COLO668 (cell line): ENCODE data around the gene MEFV.

Source experiments
- DNase-seq: peaks from one replicate; lab custom pipeline; 2025; ENCODE audit not compliant: unreplicated experiment; lab: John Stamatoyannopoulos, UW

MEFV gene

DNA sequence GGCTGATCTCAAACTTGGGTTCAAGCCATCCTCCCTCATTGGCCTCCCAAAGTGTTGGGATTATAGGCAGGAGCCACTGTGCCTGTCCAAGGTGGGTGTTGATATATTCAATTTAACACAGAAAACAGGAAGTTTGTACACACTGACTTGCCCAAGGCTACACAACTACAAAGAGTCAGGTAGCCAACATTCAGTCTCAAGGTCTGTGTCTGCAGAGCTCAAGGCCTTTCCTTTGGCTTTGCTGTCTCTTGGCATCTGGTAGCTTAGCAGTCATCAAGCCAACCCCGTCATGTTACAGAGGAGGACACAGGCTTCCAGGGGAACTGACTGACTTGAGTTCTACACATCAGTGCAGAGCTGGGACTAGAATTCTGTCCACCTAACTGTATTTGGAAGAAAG, 11.9 kb upstream of the MEFV start:
- DNase-seq: no peak

DNA sequence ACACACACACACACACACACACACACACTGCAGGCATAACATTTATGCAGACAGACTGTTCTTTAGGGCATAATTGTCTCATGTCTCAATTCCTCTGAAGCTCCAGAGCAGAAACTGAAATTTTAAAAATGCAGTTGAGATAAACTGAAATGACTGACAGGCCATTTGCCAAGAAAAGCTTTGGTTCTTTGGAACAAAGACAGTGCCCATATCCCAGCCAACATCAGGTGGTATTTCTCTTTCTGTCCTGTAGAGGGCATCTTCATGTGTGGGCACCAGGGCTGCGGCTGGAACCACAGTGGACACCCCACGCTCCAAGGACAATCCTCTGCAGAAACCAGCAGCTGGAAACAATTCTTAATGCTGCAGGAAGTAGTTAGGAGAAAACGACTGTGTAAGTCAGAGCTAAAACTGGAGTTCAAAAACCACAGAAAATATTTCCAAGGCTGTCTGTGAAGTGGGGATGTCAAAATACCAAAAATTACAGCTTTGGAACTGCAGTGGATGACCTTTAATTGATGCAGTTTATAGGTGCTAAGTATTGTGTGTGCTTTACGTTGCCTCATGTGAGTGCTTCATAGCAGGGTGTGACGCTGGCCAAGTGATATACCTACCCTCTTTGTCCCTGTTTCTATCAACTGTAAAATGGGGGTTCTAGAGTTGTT, 10.6 kb upstream of the MEFV start:
- DNase-seq: peak; percentile 6

DNA sequence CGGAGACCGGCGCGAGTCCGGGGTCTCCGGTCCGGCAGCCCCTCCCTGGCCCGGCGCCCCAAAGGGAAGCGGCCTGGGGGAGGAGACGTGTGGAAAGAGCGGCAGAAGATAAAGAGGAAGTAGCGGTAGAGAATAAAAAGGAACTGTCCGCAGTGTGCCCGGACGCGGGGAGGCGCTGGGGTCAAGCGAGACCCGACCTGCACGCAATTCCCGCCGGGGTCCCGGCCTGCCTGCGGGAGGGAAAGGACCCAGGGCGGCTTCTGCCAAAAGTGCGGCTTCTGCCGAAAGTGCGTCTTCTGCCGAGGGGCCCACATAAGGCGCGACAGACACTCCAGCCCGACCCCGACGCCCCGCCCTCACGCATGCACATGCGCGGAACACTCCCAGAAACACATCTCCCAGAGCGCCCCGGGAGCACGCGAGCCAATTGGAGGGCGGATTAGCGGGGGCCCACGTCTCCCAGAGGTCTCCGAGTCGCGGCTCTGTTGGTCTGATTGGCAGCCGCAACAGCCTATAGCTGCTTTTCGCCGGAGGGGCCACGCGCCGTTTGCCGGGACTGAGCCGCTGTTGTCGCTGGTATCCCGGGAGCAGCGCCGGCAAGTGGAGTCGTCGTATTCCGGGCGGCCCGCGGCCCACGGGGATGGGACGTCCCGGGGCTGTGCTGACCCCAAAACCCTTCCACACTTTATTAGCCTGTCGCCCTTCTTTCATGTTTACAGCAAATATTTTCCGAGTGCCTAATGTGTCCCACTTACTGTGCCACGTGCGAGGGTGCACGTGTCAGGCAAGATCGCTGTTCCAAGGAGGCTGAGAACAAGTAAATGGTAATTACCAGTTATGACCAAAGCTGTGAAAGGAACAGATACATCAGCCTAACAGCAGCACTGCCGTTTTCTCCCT, 8.0 kb upstream of the MEFV start:
- DNase-seq: peak; percentile 98

- no peak for DNase-seq
These were observed 6.1 kb upstream of the MEFV start for GRCh38 chr16:3262517-3262916.

- no peak for DNase-seq
These were observed 3.4 kb upstream of the MEFV start for GRCh38 chr16:3259836-3260235.

GRCh38 chr16:3256866-3257465, 533 bp upstream of the MEFV start:
- DNase-seq: no peak

- no peak for DNase-seq
These were observed 2.1 kb downstream of the MEFV start for GRCh38 chr16:3254309-3254708.

DNA sequence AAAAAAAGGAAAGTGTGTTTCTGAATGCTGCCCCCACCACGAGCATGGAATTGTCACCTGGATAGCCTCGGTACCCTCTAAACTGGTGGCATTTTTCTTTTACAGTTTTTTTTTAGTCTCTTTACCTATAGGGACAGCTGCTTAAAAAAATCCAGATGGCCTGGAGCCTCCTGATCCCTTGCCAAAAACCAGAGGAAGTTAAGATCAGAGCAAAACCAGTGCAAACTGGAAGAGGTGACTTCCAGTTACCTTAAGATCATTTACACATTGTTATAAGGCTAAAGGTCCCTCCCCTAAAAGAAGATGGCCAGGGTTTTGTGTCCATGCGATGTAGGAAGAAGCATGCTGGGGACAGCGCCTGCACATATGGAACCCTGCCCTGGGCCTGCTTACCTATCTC, 3.5 kb downstream of the MEFV start:
- DNase-seq: no peak

DNA sequence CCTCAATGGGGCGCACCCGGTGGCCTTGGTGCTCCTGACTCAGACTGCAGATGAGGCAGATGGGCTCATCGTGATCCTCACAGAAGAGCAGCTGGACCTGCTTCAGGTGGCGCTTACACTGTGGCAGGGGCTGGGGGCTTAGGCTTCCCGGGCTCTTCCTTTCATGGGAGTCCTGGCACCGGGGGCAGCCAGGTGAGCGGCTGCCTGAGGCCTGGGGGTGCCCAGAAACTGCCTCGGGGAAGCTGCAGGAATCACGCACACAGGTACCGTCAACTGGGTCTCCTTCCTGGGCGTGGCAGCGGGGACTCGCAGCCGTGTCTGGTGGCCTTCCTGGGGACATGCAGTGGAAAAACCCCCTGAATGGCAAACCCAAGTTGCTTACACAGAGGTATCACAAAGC, 7.0 kb downstream of the MEFV start:
- DNase-seq: no peak

DNA sequence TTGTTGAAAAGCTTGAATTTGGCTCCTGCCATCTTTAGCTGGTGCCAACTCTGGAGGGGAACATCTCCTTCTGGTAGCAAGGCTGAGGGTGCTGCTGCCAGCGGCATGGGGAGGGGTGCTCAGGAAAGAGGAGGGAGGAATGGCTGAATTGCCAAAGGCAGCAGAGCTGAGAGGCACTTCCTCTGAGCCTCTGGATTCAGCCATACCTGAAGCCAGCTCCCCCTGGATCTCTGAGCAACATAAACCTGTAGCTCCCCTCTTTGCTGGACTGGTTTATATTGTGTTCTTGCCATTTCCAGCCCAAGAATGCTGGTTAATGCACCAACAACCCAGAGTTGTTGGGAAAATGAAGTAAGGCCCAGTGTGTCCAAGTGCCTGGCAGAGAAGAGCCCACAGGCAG, 7.4 kb downstream of the MEFV start:
- DNase-seq: no peak

DNA sequence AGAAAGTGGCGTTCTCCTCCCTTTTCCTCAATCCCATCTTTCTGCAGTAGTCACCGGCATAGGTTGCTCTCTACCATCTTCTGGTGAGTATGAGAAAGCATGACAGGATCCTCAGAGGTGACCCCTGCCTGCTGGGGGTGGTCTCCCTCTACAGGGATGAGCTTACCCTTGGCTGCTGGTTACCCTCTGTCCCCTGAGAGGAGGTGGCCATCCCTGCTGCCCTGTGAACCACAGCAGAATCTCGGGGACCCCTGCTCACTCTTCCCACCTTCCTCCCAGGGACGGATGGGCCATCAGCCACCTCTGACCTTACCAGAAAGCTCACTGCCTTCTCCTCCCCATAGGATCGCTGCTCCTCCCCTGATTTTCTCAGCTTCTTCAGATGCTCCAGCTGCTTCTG, 7.8 kb downstream of the MEFV start:
- no peak for DNase-seq

GRCh38 chr16:3246876-3247275, 9.6 kb downstream of the MEFV start:
- DNase-seq: no peak

DNA sequence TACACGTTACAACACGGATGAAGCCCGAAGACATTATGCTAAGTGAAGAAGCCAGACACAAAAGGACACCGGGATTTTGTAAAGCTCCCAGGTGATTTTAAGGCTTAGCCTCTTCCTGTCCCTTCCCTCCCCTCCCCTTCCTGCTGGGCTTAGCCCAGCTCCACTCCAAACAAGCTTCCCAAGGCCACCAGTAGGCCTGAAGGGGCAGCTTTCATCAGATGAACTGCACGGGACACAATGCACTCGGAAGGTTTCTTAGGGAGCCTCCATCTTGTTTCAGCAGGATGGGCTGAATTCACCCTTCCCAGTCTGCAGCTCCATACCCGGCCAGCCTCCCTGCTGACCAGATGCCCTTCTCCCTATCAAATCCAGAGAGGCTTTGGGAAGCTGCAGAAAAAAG, 10.4 kb downstream of the MEFV start:
- DNase-seq: no peak

GRCh38 chr16:3243882-3244281, 12.6 kb downstream of the MEFV start:
- no peak for DNase-seq

- no peak for DNase-seq
These were observed 13.7 kb downstream of the MEFV start for GRCh38 chr16:3242709-3243108.

- no peak for DNase-seq
These were observed 14.7 kb downstream of the MEFV start for GRCh38 chr16:3241761-3242160.

- no peak for DNase-seq
These were observed 20.4 kb downstream of the MEFV start for GRCh38 chr16:3235856-3236669.

- DNase-seq: peak; percentile 95
These were observed 21.4 kb downstream of the MEFV start, which contains the start of gene ZNF200 for GRCh38 chr16:3234857-3235561. ZNF200 (minus strand) TSS chr16:3235158; CDS start chr16:3233755, 1,403 bp downstream.

DNA sequence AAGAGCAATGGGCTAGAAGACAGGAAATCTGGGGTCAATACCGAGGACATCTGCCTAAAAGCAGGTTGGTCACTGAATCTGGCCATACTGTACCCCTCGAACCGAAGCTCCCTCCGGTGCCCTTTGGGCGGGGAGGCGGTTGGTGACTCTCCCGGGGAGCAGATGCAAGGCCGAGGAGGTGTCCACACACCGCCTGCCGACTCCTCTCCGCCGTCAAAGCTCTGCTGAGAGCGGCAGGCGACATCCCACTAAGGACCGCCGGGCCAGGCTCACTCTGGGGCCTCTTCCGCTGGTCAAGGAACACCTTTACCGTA, 21.9 kb downstream of the MEFV start:
- no peak for DNase-seq

GRCh38 chr16:3223913-3224515, 32.4 kb downstream of the MEFV start:
- DNase-seq: no peak
